GM12874 (cell line): ENCODE results near the gene WDR27.

Source experiments
- CTCF ChIP-seq: IDR thresholded peaks from 2 replicates; pipeline ENCODE4 v1.5.1; 2011; ENCODE audit warnings: low read depth, mild to moderate bottlenecking, control low read depth, low read length, moderate library complexity; ENCODE audit not compliant: insufficient read depth

The WDR27 gene

GRCh38 chr6:169652896-169653295 is 48.9 kb downstream of the WDR27 start:
- no peak for TF ChIP-seq CTCF

- TF ChIP-seq CTCF: no peak
Observed at GRCh38 chr6:169651498-169651897, 50.3 kb downstream of the WDR27 start.

- no peak for TF ChIP-seq CTCF
Observed at GRCh38 chr6:169650959-169651292, 50.9 kb downstream of the WDR27 start.

- TF ChIP-seq CTCF: no peak
Observed at GRCh38 chr6:169650241-169650958, 51.4 kb downstream of the WDR27 start.

- no peak for TF ChIP-seq CTCF
Observed at GRCh38 chr6:169648617-169649016, 53.2 kb downstream of the WDR27 start.

GRCh38 chr6:169648092-169648491 is 53.7 kb downstream of the WDR27 start:
- no peak for TF ChIP-seq CTCF

- TF ChIP-seq CTCF: no peak
Observed at GRCh38 chr6:169647637-169648036, 54.2 kb downstream of the WDR27 start.
